ENCODE data around the gene LBH.
A peak's percentile ranks its signal among the peaks of the same experiment; 100 is the strongest.
"Not testable (repeated sequence)": the region's sequence is repeated elsewhere in the genome, so short reads cannot be mapped to it uniquely, and the experiment has no call there.

LBH gene

GRCh38 chr2:30259071-30259470 is 27.7 kb downstream of the LBH start:
- no peak for DNase-seq

DNA sequence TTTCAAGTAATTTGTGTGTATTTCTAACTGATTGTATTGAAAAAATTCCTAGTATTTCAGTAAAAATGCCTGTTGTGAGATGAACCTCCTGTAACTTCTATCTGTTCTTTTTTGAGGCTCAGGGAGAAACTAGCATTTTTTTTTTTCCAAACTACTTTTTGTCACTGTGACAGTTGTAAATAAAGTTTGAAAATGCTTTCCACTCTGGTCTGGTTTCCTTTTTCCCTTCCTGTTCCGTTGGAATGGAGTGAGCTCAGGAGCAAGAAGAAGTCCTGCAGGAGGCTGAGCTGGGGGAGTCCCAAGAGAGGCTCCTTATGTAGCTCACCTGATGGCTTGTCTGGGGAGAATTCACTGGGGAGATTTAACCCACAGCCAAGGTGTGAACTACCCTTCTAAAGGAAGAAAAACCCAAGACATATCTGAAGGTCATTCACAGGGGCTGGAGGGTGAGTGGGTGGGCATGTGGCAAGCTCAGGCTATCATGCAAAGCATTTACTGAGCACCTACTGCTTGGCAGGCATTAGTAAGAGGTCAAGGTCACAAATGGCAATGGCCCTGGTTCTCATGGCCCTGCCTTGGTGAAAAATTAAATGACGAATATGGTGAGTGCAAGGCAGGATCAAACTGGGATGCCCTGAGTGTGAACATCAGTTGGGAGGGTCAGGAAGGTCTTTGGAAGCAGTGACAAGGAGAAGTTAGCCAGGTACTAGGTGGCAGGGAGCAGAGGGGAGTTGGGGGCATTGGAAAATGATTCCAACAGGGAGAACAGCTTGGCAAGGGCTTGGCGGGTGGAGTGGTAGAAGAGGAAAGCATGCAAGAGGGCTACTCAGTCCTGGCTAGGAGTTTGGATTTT is 28.7 kb downstream of the LBH start:
- DNase-seq: no peak

- DNase-seq: no peak
These were observed 29.6 kb downstream of the LBH start for GRCh38 chr2:30260941-30261340.

GRCh38 chr2:30261695-30262211 is 30.4 kb downstream of the LBH start:
- no peak for DNase-seq

DNA sequence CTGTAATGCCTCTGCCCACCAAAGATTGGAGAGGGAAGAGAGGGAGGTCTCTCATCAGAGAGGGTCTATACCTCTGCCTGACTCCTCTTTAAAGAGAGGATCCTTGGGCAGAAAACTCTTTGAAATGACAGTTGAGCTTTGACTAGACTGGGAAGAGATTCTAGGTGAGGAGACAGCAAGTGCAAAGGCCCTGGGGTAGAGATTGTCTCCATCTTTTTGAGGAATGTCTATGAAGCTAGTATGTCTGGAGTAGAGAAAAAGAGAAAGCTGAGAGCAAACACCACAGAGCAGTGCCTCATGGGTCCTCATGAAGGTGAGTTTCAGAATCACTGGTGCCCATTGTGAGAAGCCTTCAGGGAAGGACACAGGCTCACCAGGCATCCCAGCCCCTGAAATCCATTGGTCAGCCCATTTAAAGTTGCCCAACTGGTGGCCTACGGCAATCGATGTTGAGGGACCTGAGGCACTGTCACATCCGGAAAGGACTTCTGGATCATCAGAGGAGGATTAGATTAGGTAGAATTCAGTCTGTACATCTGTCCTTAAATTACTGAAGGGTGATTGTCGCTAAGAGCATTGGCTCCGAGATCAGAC is 31.5 kb downstream of the LBH start:
- no peak for DNase-seq

- no peak for DNase-seq
These were observed 32.9 kb downstream of the LBH start for GRCh38 chr2:30264274-30264673.

DNA sequence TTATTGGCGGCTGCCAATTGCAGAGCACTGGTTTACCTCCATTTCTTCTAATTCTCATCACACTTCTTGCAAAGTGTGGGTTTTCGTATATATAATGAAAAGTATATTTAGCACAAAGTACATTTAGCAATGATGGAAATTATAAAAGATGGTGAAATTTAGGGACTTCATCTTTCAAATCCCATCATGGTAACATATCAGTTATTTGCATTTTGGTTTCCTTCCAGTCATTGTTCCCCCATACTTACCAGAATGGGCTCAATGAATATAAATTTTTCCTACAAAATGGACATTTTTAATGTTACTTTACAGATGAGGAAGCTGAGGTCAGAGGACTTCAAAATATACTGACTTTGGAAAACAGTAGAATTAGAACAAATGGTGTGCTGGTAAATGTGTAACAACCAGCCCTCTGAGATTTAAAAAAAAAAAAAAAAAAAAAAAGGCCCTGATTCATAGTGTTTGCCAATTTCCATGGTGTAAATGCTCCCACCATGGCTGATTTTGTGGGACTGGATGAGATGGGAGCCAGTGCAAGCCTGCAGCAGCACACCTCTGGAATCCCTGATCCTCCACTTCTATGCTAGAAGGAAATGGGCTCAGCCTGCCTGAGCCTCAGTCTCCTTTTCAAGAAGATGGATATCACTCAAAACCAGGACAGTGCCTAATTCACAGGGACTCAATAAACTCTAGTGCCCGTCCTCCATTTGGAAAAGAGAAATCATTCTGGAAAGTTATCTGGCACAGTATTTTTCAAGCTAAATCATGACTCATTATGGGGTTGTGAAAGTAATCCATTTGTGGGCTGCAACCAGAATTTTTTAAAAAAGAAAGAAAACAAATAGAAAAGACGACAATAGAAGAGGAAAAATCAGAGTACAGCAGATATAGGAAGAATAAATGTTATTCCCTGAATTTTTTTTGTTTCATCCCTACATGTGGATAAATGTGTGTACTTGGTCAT is 34.0 kb downstream of the LBH start:
- no peak for DNase-seq

DNA sequence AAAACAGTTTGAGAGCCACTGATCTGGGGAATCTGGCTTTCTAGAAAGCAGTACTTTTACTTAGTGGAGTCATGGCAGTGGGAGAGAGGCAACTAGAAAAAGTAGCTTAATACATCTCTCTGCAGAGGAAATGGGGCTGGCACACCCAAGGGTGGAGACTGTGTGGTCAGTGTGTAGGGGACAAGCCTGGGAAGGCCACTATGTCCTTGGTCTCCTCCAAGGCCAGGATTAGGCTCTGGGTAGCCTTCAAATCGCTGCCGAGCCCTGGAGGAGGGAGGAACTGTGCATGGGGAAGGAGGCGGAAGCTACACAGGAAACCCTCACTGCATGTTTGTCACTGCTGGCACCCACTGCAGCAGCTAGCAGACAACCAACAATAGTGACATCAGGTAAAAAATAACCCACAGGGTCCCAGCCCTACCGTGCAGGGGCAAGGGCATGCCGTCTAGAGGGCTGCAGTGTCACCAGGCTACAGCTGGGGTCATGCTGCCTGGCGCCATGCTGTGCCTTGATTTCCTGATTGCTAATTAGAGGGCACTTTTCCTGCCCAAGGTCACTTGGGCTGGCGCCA is 34.8 kb downstream of the LBH start:
- peak; percentile 60 to 68 for DNase-seq

GRCh38 chr2:30266705-30267104 is 35.4 kb downstream of the LBH start:
- no peak for DNase-seq

DNA sequence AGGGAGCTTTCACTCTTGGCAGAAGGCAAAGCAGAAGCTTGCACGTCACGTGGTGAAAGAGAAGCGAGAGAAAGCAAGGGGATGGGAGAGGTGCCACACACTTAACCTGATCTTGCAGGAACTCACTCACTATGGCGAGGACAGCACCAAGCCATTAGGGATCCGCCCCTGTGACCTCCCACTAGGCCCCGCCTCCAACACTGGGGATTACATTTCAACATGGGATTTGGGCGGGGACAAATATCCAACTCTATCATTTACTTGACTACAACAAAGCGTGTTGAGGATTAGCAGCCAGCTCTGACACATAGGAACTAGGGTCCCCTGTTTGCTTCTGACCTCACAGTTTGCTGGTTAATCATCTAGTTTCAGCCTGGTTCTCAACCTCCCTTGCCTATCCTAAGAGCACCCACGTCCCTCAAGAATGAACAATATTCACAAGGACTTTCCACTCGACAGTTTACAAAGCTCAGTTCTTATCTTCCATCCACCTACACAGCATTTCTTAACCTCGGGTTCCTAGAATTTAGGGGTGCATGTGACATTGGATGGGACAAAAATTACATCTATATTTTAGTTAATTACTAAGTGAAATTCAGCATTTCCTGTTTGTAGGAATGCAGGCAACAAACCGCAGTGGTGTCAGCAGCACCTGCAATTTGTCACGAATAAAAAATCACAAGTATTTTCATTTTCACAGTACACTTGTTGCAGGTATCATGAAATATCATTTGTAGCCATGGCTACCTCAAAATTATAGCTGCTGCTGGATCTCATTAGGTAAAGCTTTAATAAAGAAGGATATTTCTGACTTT is 36.0 kb downstream of the LBH start:
- peak in 1 of 2 donors; percentile 64 for DNase-seq

- no peak for DNase-seq
These were observed 37.0 kb downstream of the LBH start for GRCh38 chr2:30268296-30268871.

- DNase-seq: not testable (repeated sequence)
These were observed 37.9 kb downstream of the LBH start for GRCh38 chr2:30269114-30269770.

DNA sequence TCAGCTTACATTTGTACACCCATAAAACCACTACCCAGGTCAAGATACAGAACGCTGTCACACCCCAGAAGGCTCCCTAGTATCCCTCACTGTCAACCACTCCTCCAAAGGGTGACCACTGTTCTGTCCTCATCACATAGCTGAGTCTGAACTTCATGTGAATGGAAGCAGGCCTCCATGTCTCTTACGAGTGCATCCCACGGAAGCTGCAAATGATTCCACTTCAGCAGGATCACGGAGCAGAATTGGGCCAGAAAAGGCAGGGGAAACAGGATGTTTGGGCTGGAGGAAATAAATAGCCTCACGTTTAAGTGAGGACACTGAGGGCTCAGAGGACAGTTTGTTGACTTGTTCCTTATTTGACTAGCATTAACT is 38.4 kb downstream of the LBH start:
- DNase-seq: no peak

GRCh38 chr2:30270166-30270565 is 38.8 kb downstream of the LBH start:
- no peak for DNase-seq

DNA sequence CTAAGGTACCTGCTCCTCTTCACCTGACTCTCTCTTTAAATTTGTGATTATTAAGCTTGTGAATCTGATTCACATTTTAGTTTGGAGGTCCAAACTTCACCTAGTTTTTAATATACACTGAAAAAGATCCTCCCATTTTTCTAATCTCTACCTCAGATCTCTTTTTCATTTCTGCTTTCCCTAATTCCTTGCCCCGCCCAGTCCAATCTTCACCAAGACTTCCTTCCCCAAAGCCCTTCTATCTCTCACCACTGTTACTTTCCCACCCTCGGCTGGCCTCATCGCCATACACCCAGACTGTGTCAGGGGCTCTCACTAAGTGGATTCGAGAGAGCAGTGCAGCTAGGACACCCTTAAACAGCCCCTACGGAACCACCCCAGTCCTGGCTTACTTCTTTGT is 40.0 kb downstream of the LBH start:
- DNase-seq: no peak

- no peak for DNase-seq
These were observed 41.0 kb downstream of the LBH start for GRCh38 chr2:30272286-30272685.

- DNase-seq: no peak
These were observed 41.6 kb downstream of the LBH start for GRCh38 chr2:30272761-30273573.

GRCh38 chr2:30273574-30273929 is 42.2 kb downstream of the LBH start:
- DNase-seq: no peak

- no peak for DNase-seq
These were observed 43.9 kb downstream of the LBH start for GRCh38 chr2:30275256-30275655.

- no peak for DNase-seq
These were observed 45.1 kb downstream of the LBH start for GRCh38 chr2:30276455-30276911.
